Measurements from ENCODE around the gene MYOM3. TPM values are rescaled to one million over a fixed set of nuclear protein-coding genes. Genes with fewer than 3 reads are reported as not detected.
"Not testable (repeated sequence)": the region's sequence is repeated elsewhere in the genome, so short reads cannot be mapped to it uniquely, and the experiment has no call there.

The MYOM3 gene
- total and polyA plus RNA-seq, 2 of the 13 experiments (the other 11 are each of a cell fraction or from before 2014, with no cell fraction given), result 5.8 to 15.3 TPM

DNA sequence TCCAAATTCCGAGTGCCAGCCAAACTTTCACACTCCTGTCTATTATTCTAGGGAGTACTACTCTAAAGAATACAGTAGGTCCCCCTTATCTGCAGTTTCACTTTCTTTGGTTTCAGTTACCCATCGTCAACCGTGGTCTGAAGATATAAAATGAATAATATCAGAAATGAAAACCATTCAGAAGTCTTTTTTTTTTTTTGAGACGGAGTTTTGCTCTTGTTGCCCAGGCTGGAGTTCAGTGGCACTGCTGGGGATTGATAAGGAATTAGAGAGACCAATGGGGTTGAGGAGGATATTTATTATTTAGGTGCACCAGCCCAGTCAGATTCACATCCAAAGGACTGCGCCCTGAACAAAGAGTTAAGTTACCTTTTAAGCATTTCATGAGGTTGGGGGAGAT is 79.0 kb downstream of the MYOM3 start:
- ATAC-seq (no peak), FAIRE-seq (no peak), DNase-seq (ENCODE audit: low spot score) (no peak)
- CTCF ChIA-PET (ENCODE audit: low intra/inter-chr PET ratio, low total read pairs), result no interaction called here
- H4K20me1 ChIP-seq (ENCODE audit: insufficient read depth, low read length), result no peaks in the 10 kb centered on the region
- intact Hi-C loops (cut with micrococcal nuclease; ENCODE audit: unreplicated experiment) (no loop called here), in situ Hi-C loops (cut with HindIII; ENCODE audit: extremely low pct_ligation_motif_present, low pct_unique_long_range_greater_than_20kb) (no loop called here)
- no peak overlapping the region for H2AFZ ChIP-seq (ENCODE audit: low read length)
- H3K4me2 ChIP-seq (ENCODE audit: low read depth, low read length), result no peak overlapping the region
- 91% methylated on average over 5 of the region's 5 CpGs for WGBS (ENCODE audit: low lambda C conversion rate)
- TF ChIP-seq ZNF615 (CRISPR knock-in tag; IDR thresholded peaks at IDR 0.05; ENCODE audit: borderline replicate concordance) (no peak), NR3C1 (CRISPR knock-in tag; IDR thresholded peaks at IDR 0.05) (no peak), CENPT (CRISPR knock-in tag; IDR thresholded peaks at IDR 0.05; ENCODE audit: low read depth) (no peak), ZNF274 (CRISPR knock-in tag; IDR thresholded peaks at IDR 0.05) (no peak), ZNF3 (CRISPR knock-in tag; IDR thresholded peaks at IDR 0.05) (no peak), ELF4 (CRISPR knock-in tag; IDR thresholded peaks at IDR 0.05; ENCODE audit: borderline replicate concordance) (no peak), ZNF333 (CRISPR knock-in tag; IDR thresholded peaks at IDR 0.05; ENCODE audit: borderline replicate concordance) (no peak)
- H3K9ac ChIP-seq (ENCODE audit: insufficient read depth, low read depth, low read length), result no peak overlapping the region
- H3K36me3 ChIP-seq (replicated peaks in 1 of 2; ENCODE audit: control insufficient read depth in 1 of 2, insufficient read depth in 2 of 2, low read length in 2 of 2), result peaks cover 3 to 11% of the 10 kb centered on the region in 2 experiments; a peak in 3 of 5 replicates
- no peaks in the 10 kb centered on the region for H3K9me3 ChIP-seq (ENCODE audit: low read length)
- POLR2A ChIA-PET, result no interaction called here
- no peaks in the 10 kb centered on the region for H3K79me2 ChIP-seq (ENCODE audit: insufficient read depth, low read length)
- H3K4me3 ChIP-seq (replicated peaks in 1 of 3; ENCODE audit: insufficient read depth in 1 of 3, low read depth in 2 of 3, low read length in 3 of 3), result no peak overlapping the region
- BruUV-seq (replicated peaks), result no TSS peak
- peaks cover 23% of the 10 kb centered on the region for H3K4me1 ChIP-seq (ENCODE audit: insufficient read depth, low read length)
- no peaks in the 10 kb centered on the region for H3K27me3 ChIP-seq (ENCODE audit: control insufficient read depth in 1 of 2, insufficient read depth in 2 of 2, low read length in 2 of 2)
- H3K27ac ChIP-seq (ENCODE audit: extremely low read length, insufficient read depth, low read length), result no peak overlapping the region

DNA sequence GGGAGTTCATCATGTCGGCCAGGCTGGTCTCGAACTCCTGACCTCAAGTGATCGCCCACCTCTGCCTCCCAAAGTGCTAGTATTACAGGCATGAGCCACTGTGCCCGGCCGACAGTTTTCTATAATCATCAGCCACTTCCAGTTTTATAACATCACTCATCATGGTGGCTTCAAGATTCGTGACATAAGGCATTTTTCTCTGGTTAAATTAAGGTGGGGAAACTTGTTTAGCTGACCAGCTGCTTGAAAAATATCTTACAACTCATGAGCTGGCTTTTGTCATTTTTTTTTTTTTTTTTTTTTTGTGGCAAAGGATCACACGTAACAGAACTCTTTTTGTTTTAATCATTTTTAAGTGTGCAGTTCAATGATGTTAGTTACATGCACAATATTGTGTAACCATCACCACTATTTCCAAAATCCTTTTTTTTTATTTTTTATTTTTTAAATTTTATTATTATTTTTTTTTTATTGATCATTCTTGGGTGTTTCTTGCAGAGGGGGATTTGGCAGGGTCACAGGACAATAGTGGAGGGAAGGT is 80.9 kb downstream of the MYOM3 start:
- CTCF ChIA-PET (ENCODE audit: low intra/inter-chr PET ratio, low total read pairs); H3K4me3 ChIP-seq (replicated peaks in 1 of 3; ENCODE audit: insufficient read depth in 1 of 3, low read depth in 2 of 3, low read length in 3 of 3); DNase-seq (ENCODE audit: low spot score); H2AFZ ChIP-seq (ENCODE audit: low read length); H3K4me2 ChIP-seq (ENCODE audit: low read depth, low read length); ATAC-seq; H4K20me1 ChIP-seq (ENCODE audit: insufficient read depth, low read length); BruUV-seq (replicated peaks); H3K9me3 ChIP-seq (ENCODE audit: low read length); FAIRE-seq; in situ Hi-C loops (cut with HindIII; ENCODE audit: extremely low pct_ligation_motif_present, low pct_unique_long_range_greater_than_20kb); H3K27ac ChIP-seq (ENCODE audit: extremely low read length, insufficient read depth, low read length); H3K9ac ChIP-seq (ENCODE audit: insufficient read depth, low read depth, low read length); H3K27me3 ChIP-seq (ENCODE audit: control insufficient read depth in 1 of 2, insufficient read depth in 2 of 2, low read length in 2 of 2); H3K79me2 ChIP-seq (ENCODE audit: insufficient read depth, low read length); intact Hi-C loops (cut with micrococcal nuclease; ENCODE audit: unreplicated experiment): not testable (repeated sequence)
- Histone ChIP-seq H3K4me1 (ENCODE audit: insufficient read depth, low read length) (peaks cover 36% of the 10 kb centered on the region), H3K36me3 (replicated peaks in 1 of 2; ENCODE audit: control insufficient read depth in 1 of 2, insufficient read depth in 2 of 2, low read length in 2 of 2) (peaks cover 3 to 11% of the 10 kb centered on the region in 2 experiments; a peak in 3 of 5 replicates)
- POLR2A ChIA-PET, result interaction anchor here (1.0 kb wide), 1 partner anchor 10 kb away, joined by 3 read pairs; no protein-coding TSS in a partner anchor
- 96% methylated on average over 7 of the region's 7 CpGs for WGBS (ENCODE audit: low lambda C conversion rate)

All from HepG2 (cell line).